Medulla oblongata (tissue), 1 donor: ENCODE results near the gene DTWD1.
A peak's percentile ranks its signal among the peaks of the same experiment; 100 is the strongest.
"Not testable (repeated sequence)": the region's sequence is repeated elsewhere in the genome, so short reads cannot be mapped to it uniquely, and the experiment has no call there.

Experiments used
- DNase-seq: peaks from one replicate; pipeline ENCODE4 v3.0.0-alpha.2; 2015; ENCODE audit errors: extremely low spot score

The DTWD1 gene

GRCh38 chr15:49620658-49621368 is at the start of gene DTWD1, which contains the start of gene FAM227B:
TSS of gene DTWD1 (plus strand) at chr15:49621048. CDS start at chr15:49625168, 4,120 bp downstream.
TSS of gene FAM227B (minus strand) at chr15:49620818. CDS start at chr15:49615171, 5,647 bp downstream.
- peak; percentile 97 for DNase-seq

- no peak for DNase-seq
These were observed 47.4 kb upstream of the DTWD1 start for GRCh38 chr15:49573421-49573820.

- DNase-seq = no peak
These were observed 31.8 kb upstream of the DTWD1 start for GRCh38 chr15:49589030-49589429.

- not testable (repeated sequence) for DNase-seq
These were observed 28.0 kb upstream of the DTWD1 start for GRCh38 chr15:49592829-49593316.

GRCh38 chr15:49604625-49605409 is 16.0 kb upstream of the DTWD1 start:
- no peak for DNase-seq

- no peak for DNase-seq
These were observed 15.3 kb upstream of the DTWD1 start for GRCh38 chr15:49605588-49605987.

- DNase-seq = no peak
These were observed 14.3 kb upstream of the DTWD1 start for GRCh38 chr15:49606594-49606993.

- no peak for DNase-seq
These were observed 10.5 kb upstream of the DTWD1 start for GRCh38 chr15:49610157-49610918.

- DNase-seq = not testable (repeated sequence)
These were observed 8.6 kb upstream of the DTWD1 start for GRCh38 chr15:49612240-49612639.

GRCh38 chr15:49619226-49619625 is 1.6 kb upstream of the DTWD1 start:
- DNase-seq = no peak

GRCh38 chr15:49620199-49620598 is 649 bp upstream of the DTWD1 start:
- no peak for DNase-seq

- peak; percentile 23 for DNase-seq
These were observed 558 bp downstream of the DTWD1 start for GRCh38 chr15:49621401-49621811.

GRCh38 chr15:49621887-49622286 is 1.0 kb downstream of the DTWD1 start:
- no peak for DNase-seq

GRCh38 chr15:49622561-49622960 is 1.7 kb downstream of the DTWD1 start:
- DNase-seq = no peak

- DNase-seq = no peak
These were observed 3.2 kb downstream of the DTWD1 start for GRCh38 chr15:49624056-49624455.

GRCh38 chr15:49625460-49626036 is 4.7 kb downstream of the DTWD1 start:
- DNase-seq = no peak

GRCh38 chr15:49627407-49627877 is 6.6 kb downstream of the DTWD1 start:
- no peak for DNase-seq

- no peak for DNase-seq
These were observed 7.5 kb downstream of the DTWD1 start for GRCh38 chr15:49628379-49628778.

- no peak for DNase-seq
These were observed 17.0 kb downstream of the DTWD1 start for GRCh38 chr15:49637857-49638256.

GRCh38 chr15:49644364-49644794 is 23.5 kb downstream of the DTWD1 start:
- no peak for DNase-seq

- DNase-seq = peak; percentile 7
These were observed 24.4 kb downstream of the DTWD1 start for GRCh38 chr15:49645277-49645676.
